HuH-7.5 (cell line): ENCODE data around the gene GRK2.
"Not testable (repeated sequence)": the region's sequence is repeated elsewhere in the genome, so short reads cannot be mapped to it uniquely, and the experiment has no call there.

Source experiments
- DNase-seq: peaks from one replicate; pipeline ENCODE4 v3.0.0; 2011; ENCODE audit warnings: low spot score

GRK2 gene

DNA sequence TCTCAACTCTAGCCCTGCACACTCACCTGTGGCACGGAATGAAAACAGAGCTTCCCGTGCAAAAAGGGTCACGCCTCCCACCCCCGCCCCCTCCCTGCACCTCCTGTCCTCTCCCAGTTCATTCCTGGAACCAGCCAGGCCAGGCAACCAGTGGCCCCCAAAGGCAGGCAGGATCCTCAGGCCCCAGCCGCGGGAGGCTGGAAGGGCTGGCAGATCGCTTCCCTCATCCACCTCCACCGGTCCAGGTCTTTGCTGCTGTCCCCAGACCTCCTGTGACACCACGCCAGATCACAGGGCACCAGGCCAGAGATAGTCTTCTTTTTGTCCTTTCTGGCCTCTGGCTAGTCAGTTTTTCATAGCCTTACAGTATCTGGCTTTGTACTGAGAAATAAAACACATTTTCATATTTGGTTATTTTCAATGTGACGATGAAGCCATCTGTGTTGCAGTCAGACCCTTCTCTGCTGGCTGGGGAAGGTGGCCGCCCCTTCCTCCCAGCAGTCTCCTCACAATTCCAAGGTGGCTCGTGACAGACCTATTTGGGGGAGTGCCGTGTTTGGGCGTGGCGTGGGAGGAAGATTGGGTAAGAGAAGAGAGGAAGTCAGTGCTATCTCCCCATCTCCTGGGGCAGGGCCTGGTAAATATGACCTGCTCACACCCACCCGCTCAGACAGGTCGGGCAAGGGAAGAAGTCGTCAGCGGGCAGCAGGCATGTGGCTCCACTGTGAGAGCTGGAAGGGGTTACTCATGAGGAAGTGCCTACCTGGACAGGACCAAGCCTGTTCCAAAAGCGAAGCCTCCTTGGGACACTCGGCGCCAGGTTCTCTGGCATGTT, 46.1 kb downstream of the GRK2 start:
- DNase-seq = no peak

- DNase-seq = no peak
Measured at GRCh38 chr11:67313125-67313890, 47.0 kb downstream of the GRK2 start.

- DNase-seq = no peak
Measured at GRCh38 chr11:67314218-67314617, 47.9 kb downstream of the GRK2 start.

GRCh38 chr11:67315325-67315909, 49.1 kb downstream of the GRK2 start:
- DNase-seq = peak; percentile 40

DNA sequence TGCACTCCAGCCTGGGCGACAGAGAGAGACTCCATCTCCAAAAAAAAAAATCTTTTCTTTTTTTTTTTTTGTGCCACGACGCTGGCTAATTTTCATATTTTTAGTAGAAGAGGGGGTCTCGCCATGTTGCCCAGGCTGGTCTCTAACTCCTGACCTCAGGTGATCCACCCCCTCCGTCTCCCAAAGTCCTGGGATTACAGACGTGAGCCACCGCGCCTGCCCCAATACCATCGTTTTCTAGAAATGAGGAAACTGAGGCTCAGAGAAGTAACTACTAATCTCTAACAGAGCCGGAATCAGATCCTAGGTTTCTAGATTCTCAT, 50.6 kb downstream of the GRK2 start:
- DNase-seq = no peak

DNA sequence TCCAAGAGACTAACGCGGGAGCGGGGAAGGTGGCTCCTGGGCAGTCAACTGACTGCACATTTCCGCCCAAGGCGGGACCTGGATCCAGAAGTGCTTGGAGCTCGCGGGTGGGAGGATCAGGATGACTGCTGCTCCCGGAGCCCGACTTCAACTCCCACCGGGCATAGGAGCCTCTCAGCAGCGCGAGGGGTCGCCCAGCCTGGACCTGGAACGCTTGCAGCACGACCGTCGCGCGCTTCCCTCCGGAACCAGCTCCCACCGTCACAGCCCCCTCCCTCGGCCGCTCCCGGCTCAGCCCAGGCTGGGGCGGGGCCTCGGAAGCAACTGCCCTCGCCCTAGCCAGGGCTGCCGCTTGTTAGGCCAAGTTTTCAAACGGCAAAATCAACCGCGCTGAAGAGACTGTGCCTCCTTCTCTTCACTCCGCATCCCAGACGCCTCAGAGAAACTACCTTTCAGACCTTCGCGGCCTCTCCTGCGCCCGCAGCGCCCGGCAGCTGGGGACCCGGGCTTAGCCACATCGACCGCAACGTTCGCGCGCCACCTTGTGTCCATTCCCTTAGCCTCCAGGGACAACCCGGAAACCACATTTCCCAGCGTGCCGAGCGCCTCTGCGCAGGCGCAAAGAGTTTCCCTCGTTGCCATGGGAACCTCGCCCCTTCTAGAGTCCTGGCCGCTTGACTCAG, 51.1 kb downstream of the GRK2 start:
- peak; percentile 100 for DNase-seq

GRCh38 chr11:67317888-67318555, 51.7 kb downstream of the GRK2 start:
- peak; percentile 94 for DNase-seq

GRCh38 chr11:67318876-67319275, 52.6 kb downstream of the GRK2 start:
- DNase-seq = not testable (repeated sequence)

DNA sequence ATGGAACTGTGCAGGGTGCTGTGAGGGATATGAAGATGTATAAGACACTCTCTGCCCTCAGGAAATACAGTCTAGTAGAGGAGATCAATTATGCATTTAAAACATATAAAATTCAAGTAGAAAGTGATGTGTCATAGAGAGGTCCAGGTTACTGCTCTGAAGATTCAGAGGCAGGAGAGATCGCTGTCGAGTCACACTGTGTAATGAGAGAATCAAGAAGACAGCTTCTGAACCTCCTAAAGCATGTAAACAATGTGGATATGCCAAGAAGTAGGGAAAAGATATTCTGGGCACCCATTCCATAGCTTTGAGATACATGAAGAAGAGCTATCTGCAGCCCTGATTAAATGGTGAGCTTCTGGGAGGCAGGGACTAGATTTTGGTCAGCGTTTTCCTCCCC, 53.7 kb downstream of the GRK2 start:
- DNase-seq = no peak

DNA sequence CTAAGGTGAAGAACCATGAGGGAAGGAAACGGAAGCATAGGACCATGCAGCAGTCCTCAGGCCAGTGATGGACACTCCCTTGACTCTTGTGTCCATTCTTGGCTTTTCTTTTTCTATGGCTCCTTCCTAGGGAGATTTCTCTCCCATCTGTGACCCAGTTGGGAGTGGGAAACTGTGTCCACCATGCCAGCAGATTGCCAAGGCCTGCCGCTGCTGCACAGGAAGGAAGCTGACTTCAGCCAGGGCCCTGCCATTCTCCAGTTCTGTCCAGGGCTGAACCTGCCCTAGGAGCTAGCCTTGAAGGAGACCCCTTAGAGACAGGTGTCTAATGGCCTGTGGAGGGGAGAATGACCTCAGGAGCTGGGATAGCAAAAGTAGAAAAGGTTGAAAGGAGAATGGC, 54.4 kb downstream of the GRK2 start:
- no peak for DNase-seq

DNA sequence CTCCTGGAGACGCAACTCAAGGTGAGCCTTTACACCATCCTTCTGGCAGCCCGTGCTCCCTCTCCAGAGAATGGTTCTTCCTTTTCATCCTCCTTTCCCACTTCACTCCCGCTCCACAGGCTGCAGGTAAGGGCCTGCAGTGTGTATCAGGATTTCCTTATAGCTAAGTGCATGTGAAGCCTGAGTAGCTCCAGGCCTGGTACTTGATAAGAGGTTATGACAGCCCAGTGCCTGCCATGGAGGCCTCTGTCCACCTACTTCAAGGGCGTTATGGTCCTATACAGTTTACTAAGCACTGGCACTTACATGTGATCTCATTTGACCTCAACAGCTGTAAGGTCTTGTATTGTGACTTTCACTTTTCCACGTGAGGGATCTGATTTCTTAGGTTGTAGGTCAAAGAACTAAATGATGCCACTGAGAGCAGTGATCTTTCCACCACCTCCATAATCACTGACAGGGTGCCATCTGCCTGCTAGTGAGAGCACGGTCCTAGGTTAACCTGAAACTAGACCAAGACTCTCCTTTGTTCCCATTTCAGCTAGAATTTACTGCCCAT, 55.1 kb downstream of the GRK2 start:
- DNase-seq = no peak

- no peak for DNase-seq
Measured at GRCh38 chr11:67322049-67322448, 55.8 kb downstream of the GRK2 start.

GRCh38 chr11:67323526-67323925, 57.3 kb downstream of the GRK2 start:
- DNase-seq = no peak

- no peak for DNase-seq
Measured at GRCh38 chr11:67332081-67332691, 65.9 kb downstream of the GRK2 start.
